Measurements from ENCODE around the gene NSG1. TPM values are rescaled to one million over a fixed set of nuclear protein-coding genes. Genes with fewer than 3 reads are reported as not detected.

NSG1 gene
- total RNA-seq, 2 donors from 2014 or later, result 0.27 to 0.56 TPM

DNA sequence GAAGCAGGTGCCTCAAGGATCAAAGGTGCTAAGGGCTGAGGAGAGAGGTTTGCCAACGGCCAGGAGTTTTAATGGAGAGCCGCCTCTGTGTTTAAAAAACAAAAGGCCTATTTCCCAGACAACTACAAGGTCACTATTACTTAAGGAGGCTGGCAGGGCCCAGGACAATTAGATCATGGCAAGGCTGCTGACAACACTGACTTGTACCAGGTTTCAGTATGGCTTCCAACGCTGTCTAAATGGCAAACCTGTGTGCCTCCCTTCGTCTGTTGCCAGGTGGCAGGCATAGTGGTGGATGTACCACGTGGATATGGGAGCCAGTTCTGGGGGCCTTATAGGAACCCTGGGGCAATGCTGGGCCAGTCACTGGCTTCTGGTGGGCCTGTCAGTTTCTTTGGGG, 41.0 kb downstream of the NSG1 start:
- no peaks in the 10 kb centered on the region for H3K27me3 ChIP-seq (replicated peaks; ENCODE audit: insufficient read depth)
- H3K9me3 ChIP-seq, result no peaks in the 10 kb centered on the region
- H3K4me3 ChIP-seq, result no peak overlapping the region
- H3K36me3 ChIP-seq, result peaks cover 36% of the 10 kb centered on the region
- DNase-seq (ENCODE audit: low spot score) (no peak), ATAC-seq (ENCODE audit: insufficient number of reproducible peaks, low FRiP score, low read depth) (no peak)
- TF ChIP-seq, protein P1, sequence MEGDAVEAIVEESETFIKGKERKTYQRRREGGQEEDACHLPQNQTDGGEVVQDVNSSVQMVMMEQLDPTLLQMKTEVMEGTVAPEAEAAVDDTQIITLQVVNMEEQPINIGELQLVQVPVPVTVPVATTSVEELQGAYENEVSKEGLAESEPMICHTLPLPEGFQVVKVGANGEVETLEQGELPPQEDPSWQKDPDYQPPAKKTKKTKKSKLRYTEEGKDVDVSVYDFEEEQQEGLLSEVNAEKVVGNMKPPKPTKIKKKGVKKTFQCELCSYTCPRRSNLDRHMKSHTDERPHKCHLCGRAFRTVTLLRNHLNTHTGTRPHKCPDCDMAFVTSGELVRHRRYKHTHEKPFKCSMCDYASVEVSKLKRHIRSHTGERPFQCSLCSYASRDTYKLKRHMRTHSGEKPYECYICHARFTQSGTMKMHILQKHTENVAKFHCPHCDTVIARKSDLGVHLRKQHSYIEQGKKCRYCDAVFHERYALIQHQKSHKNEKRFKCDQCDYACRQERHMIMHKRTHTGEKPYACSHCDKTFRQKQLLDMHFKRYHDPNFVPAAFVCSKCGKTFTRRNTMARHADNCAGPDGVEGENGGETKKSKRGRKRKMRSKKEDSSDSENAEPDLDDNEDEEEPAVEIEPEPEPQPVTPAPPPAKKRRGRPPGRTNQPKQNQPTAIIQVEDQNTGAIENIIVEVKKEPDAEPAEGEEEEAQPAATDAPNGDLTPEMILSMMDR (IDR thresholded peaks at IDR 0.05), result no peak
- H3K27ac ChIP-seq, result no peak overlapping the region
- H3K4me1 ChIP-seq (ENCODE audit: control insufficient read depth in 1 of 2, low read depth in 2 of 2), result no peaks in the 10 kb centered on the region

- no peaks in the 10 kb centered on the region for H3K27me3 ChIP-seq (replicated peaks; ENCODE audit: insufficient read depth)
- peaks cover 30% of the 10 kb centered on the region for H3K36me3 ChIP-seq
- DNase-seq (ENCODE audit: low spot score), result no peak
Observed at GRCh38 chr4:4428966-4429875, 42.3 kb downstream of the NSG1 start.

GRCh38 chr4:4430492-4431195, 43.7 kb downstream of the NSG1 start:
- TF ChIP-seq, protein P1 (IDR thresholded peaks at IDR 0.05), result no peak
- H3K36me3 ChIP-seq, result peaks cover 28% of the 10 kb centered on the region
- H3K4me1 ChIP-seq (ENCODE audit: control insufficient read depth in 1 of 2, low read depth in 2 of 2), result no peaks in the 10 kb centered on the region
- no peaks in the 10 kb centered on the region for H3K27me3 ChIP-seq (replicated peaks; ENCODE audit: insufficient read depth)
- no peak overlapping the region for H3K27ac ChIP-seq
- no peaks in the 10 kb centered on the region for H3K9me3 ChIP-seq
- no peak overlapping the region for H3K4me3 ChIP-seq
- ATAC-seq (ENCODE audit: insufficient number of reproducible peaks, low FRiP score, low read depth) (no peak), DNase-seq (ENCODE audit: low spot score) (no peak)

More at GRCh38 chr4:4428966-4429875, 42.3 kb downstream of the NSG1 start:
- Histone ChIP-seq H3K4me1 (ENCODE audit: control insufficient read depth in 1 of 2, low read depth in 2 of 2) (no peaks in the 10 kb centered on the region), H3K27ac (no peak overlapping the region), H3K9me3 (no peaks in the 10 kb centered on the region), H3K4me3 (no peak overlapping the region)
- no peak for ATAC-seq (ENCODE audit: insufficient number of reproducible peaks, low FRiP score, low read depth)
- TF ChIP-seq, protein P1 (IDR thresholded peaks at IDR 0.05), result no peak

- no peak overlapping the region for H3K4me3 ChIP-seq
- H3K9me3 ChIP-seq, result no peaks in the 10 kb centered on the region
- TF ChIP-seq, protein P1 (IDR thresholded peaks at IDR 0.05), result no peak
- peaks cover 32% of the 10 kb centered on the region for H3K36me3 ChIP-seq
- no peak for ATAC-seq (ENCODE audit: insufficient number of reproducible peaks, low FRiP score, low read depth)
- H3K27ac ChIP-seq, result no peak overlapping the region
- H3K4me1 ChIP-seq (ENCODE audit: control insufficient read depth in 1 of 2, low read depth in 2 of 2), result no peaks in the 10 kb centered on the region
- no peaks in the 10 kb centered on the region for H3K27me3 ChIP-seq (replicated peaks; ENCODE audit: insufficient read depth)
- no peak for DNase-seq (ENCODE audit: low spot score)
Observed at GRCh38 chr4:4432341-4433125, 45.6 kb downstream of the NSG1 start.
